ENCODE data around the gene TRIM37.

TRIM37 gene

DNA sequence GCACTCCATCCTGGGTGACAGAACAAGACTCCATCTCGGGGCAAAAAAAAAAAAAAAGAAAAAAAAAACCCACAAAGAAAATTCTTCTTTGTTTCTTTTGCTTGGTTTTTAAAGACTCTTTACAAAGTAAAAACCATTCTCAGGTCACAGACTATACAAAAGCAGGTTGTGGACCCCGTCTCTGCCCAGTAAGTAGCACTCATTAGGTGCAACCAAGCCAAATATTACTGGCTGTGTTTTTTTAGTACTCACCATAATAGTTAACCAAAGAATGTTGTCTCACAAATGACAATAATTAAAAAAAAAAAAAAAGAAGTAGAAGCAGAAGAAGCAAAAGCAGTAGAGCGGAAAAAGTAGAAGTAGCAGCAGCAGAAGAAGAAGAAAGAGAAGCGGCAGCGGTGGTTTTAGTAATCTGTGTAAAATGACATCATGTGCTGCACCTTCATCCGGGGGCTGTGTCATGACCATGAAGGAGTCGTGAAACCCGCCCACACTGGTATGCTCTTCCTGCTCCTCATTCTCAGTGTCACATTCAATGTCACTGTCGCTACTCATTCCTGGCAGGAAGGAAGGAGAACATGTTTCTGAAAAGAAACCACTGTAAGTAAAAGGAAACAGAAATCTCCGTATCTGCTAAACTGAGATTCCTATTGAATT is 105.4 kb downstream of the TRIM37 start:
- no peaks in the 10 kb centered on the region for H3K9me3 ChIP-seq (ENCODE audit: control insufficient read depth, insufficient read depth, low read depth, low read length)
- peaks cover 35 to 37% of the 10 kb centered on the region in 2 experiments for H3K36me3 ChIP-seq (ENCODE audit: control insufficient read depth in 2 of 2, insufficient read depth in 1 of 2, low read length in 2 of 2)
- H3K4me1 ChIP-seq (ENCODE audit: control insufficient read depth, insufficient read depth, low read length) = no peaks in the 10 kb centered on the region
- peak; percentile 75 for TF ChIP-seq EGR2 (tag by site-specific recombination; IDR thresholded peaks at IDR 0.05; ENCODE audit: low read depth)
- TF ChIP-seq ZFHX2 (tag by site-specific recombination; conservative IDR thresholded peaks at IDR 0.05) = peak; percentile 79
- TF ChIP-seq, protein P1, sequence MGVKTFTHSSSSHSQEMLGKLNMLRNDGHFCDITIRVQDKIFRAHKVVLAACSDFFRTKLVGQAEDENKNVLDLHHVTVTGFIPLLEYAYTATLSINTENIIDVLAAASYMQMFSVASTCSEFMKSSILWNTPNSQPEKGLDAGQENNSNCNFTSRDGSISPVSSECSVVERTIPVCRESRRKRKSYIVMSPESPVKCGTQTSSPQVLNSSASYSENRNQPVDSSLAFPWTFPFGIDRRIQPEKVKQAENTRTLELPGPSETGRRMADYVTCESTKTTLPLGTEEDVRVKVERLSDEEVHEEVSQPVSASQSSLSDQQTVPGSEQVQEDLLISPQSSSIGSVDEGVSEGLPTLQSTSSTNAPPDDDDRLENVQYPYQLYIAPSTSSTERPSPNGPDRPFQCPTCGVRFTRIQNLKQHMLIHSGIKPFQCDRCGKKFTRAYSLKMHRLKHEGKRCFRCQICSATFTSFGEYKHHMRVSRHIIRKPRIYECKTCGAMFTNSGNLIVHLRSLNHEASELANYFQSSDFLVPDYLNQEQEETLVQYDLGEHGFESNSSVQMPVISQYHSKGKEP (tag by site-specific recombination; IDR thresholded peaks at IDR 0.05) = no peak
- POLR2A ChIA-PET = interaction anchor here (0.6 kb wide), 1 partner anchor 477 kb away, joined by 5 read pairs; no protein-coding TSS in a partner anchor
- H3K4me3 ChIP-seq (ENCODE audit: low read depth, low read length) = no peak overlapping the region
- no peak overlapping the region for H3K27ac ChIP-seq (ENCODE audit: extremely low read depth, low read depth, low read length)
- CTCF ChIA-PET = interaction anchor here (6.9 kb wide), 1 partner anchor 290 kb away, joined by 69 read pairs; no protein-coding TSS in a partner anchor

DNA sequence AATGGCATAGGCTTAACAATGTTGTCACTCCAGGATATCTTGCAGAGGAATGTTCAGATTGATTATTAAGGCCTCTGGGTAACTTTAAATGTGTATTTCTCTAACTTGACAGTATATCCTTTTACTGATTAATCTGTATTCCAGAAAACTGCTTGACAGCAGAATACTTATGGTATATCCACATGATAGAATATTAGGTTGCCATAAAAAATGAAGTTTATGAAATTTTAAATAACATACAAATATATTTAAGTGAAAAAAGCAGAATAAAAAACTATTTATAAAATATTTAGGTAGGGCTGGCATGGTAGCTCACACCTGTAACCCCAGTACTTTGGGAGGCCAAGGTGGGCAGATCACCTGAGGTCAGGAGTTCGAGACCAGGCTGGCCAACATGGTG is 106.7 kb downstream of the TRIM37 start:
- peaks cover 35 to 36% of the 10 kb centered on the region in 2 experiments for H3K36me3 ChIP-seq (ENCODE audit: control insufficient read depth in 2 of 2, insufficient read depth in 1 of 2, low read length in 2 of 2)
- POLR2A ChIA-PET = interaction anchor here (0.7 kb wide), 1 partner anchor 274 kb away, joined by 3 read pairs; no protein-coding TSS in a partner anchor

More for the DNA sequence above, 106.7 kb downstream of the TRIM37 start:
- CTCF ChIA-PET = no interaction called here
- Histone ChIP-seq H3K27ac (ENCODE audit: extremely low read depth, low read depth, low read length) (no peak overlapping the region), H3K4me1 (ENCODE audit: control insufficient read depth, insufficient read depth, low read length) (no peaks in the 10 kb centered on the region), H3K9me3 (ENCODE audit: control insufficient read depth, insufficient read depth, low read depth, low read length) (no peaks in the 10 kb centered on the region), H3K4me3 (ENCODE audit: low read depth, low read length) (no peak overlapping the region)
- TF ChIP-seq ZNF324 (tag by site-specific recombination; IDR thresholded peaks at IDR 0.05) (no peak), KLF16 (tag by site-specific recombination; IDR thresholded peaks at IDR 0.05) (no peak), ZNF37A (tag by site-specific recombination; IDR thresholded peaks at IDR 0.05) (no peak), ZNF350 (tag by site-specific recombination; IDR thresholded peaks at IDR 0.05) (no peak), ZSCAN23 (tag by site-specific recombination; IDR thresholded peaks at IDR 0.05) (no peak), ZNF621 (tag by site-specific recombination; IDR thresholded peaks at IDR 0.05) (no peak), ZNF677 (tag by site-specific recombination; IDR thresholded peaks at IDR 0.05) (no peak), ZNF133 (tag by site-specific recombination; IDR thresholded peaks at IDR 0.05) (no peak), ZNF404 (tag by site-specific recombination; IDR thresholded peaks at IDR 0.05) (no peak), ZNF416 (tag by site-specific recombination; IDR thresholded peaks at IDR 0.05) (no peak), HOXD13 (CRISPR knock-in tag; IDR thresholded peaks at IDR 0.05; ENCODE audit: borderline replicate concordance) (no peak), ZNF837 (tag by site-specific recombination; IDR thresholded peaks at IDR 0.05) (no peak), ZNF792 (tag by site-specific recombination; IDR thresholded peaks at IDR 0.05) (no peak), ZNF132 (tag by site-specific recombination; IDR thresholded peaks at IDR 0.05; ENCODE audit: borderline replicate concordance) (no peak)
- TF ChIP-seq, protein P2, sequence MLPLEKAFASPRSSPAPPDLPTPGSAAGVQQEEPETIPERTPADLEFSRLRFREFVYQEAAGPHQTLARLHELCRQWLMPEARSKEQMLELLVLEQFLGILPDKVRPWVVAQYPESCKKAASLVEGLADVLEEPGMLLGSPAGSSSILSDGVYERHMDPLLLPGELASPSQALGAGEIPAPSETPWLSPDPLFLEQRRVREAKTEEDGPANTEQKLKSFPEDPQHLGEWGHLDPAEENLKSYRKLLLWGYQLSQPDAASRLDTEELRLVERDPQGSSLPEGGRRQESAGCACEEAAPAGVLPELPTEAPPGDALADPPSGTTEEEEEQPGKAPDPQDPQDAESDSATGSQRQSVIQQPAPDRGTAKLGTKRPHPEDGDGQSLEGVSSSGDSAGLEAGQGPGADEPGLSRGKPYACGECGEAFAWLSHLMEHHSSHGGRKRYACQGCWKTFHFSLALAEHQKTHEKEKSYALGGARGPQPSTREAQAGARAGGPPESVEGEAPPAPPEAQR (tag by site-specific recombination; IDR thresholded peaks at IDR 0.05) = no peak
- TF ChIP-seq, protein P1 (tag by site-specific recombination; IDR thresholded peaks at IDR 0.05) = no peak
- TF ChIP-seq, protein P3, sequence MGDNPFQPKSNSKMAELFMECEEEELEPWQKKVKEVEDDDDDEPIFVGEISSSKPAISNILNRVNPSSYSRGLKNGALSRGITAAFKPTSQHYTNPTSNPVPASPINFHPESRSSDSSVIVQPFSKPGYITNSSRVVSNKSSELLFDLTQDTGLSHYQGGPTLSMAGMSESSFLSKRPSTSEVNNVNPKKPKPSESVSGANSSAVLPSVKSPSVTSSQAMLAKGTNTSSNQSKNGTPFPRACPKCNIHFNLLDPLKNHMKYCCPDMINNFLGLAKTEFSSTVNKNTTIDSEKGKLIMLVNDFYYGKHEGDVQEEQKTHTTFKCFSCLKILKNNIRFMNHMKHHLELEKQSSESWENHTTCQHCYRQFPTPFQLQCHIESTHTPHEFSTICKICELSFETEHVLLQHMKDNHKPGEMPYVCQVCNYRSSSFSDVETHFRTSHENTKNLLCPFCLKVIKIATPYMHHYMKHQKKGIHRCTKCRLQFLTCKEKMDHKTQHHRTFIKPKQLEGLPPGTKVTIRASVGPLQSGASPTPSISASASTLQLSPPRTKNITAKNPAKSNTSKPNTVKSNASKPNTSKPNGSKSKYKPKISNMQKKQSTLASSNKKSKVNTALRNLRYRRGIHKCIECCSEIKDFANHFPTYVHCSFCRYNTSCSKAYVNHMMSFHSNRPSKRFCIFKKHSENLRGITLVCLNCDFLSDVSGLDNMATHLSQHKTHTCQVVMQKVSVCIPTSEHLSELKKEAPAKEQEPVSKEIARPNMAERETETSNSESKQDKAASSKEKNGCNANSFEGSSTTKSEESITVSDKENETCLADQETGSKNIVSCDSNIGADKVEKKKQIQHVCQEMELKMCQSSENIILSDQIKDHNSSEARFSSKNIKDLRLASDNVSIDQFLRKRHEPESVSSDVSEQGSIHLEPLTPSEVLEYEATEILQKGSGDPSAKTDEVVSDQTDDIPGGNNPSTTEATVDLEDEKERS (tag by site-specific recombination; IDR thresholded peaks at IDR 0.05) = no peak
- TF ChIP-seq, protein P4, sequence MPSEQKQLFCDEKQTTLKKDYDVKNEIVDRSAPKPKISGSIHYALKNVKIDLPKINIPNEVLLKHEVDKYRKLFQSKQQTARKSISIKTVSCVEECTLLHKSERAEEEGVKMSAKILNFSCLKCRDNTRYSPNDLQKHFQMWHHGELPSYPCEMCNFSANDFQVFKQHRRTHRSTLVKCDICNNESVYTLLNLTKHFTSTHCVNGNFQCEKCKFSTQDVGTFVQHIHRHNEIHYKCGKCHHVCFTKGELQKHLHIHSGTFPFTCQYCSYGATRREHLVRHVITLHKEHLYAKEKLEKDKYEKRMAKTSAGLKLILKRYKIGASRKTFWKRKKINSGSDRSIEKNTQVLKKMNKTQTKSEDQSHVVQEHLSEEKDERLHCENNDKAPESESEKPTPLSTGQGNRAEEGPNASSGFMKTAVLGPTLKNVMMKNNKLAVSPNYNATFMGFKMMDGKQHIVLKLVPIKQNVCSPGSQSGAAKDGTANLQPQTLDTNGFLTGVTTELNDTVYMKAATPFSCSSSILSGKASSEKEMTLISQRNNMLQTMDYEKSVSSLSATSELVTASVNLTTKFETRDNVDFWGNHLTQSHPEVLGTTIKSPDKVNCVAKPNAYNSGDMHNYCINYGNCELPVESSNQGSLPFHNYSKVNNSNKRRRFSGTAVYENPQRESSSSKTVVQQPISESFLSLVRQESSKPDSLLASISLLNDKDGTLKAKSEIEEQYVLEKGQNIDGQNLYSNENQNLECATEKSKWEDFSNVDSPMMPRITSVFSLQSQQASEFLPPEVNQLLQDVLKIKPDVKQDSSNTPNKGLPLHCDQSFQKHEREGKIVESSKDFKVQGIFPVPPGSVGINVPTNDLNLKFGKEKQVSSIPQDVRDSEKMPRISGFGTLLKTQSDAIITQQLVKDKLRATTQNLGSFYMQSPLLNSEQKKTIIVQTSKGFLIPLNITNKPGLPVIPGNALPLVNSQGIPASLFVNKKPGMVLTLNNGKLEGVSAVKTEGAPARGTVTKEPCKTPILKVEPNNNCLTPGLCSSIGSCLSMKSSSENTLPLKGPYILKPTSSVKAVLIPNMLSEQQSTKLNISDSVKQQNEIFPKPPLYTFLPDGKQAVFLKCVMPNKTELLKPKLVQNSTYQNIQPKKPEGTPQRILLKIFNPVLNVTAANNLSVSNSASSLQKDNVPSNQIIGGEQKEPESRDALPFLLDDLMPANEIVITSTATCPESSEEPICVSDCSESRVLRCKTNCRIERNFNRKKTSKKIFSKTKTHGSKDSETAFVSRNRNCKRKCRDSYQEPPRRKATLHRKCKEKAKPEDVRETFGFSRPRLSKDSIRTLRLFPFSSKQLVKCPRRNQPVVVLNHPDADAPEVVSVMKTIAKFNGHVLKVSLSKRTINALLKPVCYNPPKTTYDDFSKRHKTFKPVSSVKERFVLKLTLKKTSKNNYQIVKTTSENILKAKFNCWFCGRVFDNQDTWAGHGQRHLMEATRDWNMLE (tag by site-specific recombination; conservative IDR thresholded peaks at IDR 0.05; ENCODE audit: low read depth) = no peak
